ENCODE data around the gene CDH13.

CDH13 gene

DNA sequence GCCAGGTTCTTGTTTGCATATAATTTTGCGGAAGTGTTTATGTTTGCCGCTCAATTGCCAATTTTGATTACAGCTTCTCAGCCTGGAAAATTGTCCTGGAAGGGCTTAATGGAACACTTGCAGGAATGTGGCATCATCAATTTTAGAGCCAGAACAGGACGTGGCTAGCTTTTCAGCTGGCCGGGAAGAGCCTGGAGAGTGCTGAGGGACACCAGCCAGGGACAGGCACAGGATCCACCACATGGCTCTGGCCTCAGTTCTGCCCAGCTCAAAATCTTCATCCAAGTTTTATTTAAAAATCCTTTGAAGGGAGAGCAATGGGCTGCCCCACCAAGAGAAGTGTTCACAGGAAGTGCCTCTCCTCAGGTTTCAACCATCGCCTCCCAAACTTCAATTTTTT is 893.8 kb downstream of the CDH13 start:
- intact Hi-C loops (cut with DNase I; ENCODE audit: low total_unique reads) = no loop called here
- no peak for DNase-seq
- no peaks in the 10 kb centered on the region for H3K4me1 ChIP-seq
- H3K9me3 ChIP-seq = no peaks in the 10 kb centered on the region
- TF ChIP-seq, protein P1, sequence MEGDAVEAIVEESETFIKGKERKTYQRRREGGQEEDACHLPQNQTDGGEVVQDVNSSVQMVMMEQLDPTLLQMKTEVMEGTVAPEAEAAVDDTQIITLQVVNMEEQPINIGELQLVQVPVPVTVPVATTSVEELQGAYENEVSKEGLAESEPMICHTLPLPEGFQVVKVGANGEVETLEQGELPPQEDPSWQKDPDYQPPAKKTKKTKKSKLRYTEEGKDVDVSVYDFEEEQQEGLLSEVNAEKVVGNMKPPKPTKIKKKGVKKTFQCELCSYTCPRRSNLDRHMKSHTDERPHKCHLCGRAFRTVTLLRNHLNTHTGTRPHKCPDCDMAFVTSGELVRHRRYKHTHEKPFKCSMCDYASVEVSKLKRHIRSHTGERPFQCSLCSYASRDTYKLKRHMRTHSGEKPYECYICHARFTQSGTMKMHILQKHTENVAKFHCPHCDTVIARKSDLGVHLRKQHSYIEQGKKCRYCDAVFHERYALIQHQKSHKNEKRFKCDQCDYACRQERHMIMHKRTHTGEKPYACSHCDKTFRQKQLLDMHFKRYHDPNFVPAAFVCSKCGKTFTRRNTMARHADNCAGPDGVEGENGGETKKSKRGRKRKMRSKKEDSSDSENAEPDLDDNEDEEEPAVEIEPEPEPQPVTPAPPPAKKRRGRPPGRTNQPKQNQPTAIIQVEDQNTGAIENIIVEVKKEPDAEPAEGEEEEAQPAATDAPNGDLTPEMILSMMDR (IDR thresholded peaks at IDR 0.05) = no peak
- no peak overlapping the region for H3K27ac ChIP-seq
- H3K27me3 ChIP-seq = no peaks in the 10 kb centered on the region
- H3K36me3 ChIP-seq = no peaks in the 10 kb centered on the region
- H3K4me3 ChIP-seq = no peak overlapping the region

DNA sequence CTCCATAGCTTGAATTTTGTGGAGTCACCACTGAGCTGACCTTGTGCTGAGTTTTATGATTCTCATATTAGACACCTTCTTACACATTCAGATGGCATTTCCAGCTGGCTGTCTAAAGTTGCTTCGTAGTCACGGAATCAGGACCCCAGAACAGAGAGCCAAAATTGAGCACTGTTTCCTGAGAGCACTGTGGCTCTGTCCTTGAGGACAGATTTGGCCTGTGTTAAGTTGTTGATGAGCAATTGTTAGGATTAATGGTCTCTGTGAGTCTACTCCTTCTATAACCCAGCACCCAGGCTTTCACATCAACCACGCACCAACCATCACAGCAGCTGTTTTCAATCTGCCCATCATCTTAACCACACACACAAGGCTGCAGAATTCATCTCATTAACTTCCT is 903.5 kb downstream of the CDH13 start:
- H3K4me3 ChIP-seq = no peak overlapping the region
- no peaks in the 10 kb centered on the region for H3K36me3 ChIP-seq
- intact Hi-C loops (cut with DNase I; ENCODE audit: low total_unique reads) = no loop called here
- H3K4me1 ChIP-seq = no peaks in the 10 kb centered on the region
- DNase-seq = no peak
- H3K27me3 ChIP-seq = no peaks in the 10 kb centered on the region
- H3K9me3 ChIP-seq = no peaks in the 10 kb centered on the region
- TF ChIP-seq, protein P1 (IDR thresholded peaks at IDR 0.05) = no peak
- no peak overlapping the region for H3K27ac ChIP-seq

DNA sequence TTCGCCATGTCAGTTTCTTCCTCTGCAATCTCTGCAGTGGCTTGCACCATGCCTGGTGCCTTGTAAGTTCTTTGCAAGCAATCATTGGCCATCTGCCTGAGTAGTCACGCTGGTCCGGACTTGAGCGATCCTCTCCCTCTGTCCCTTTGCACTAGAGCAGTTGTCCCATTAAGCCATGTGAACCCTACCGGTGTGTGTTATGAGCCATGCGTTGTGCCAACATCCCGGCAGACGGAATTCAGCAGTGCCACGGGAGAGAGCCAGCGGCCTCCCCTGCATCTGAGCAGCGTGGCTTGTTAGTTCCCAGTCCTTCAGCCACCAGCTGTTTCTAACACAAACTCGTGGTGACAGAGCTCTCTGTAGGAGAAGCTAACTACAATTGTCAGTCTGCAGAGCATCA is 905.9 kb downstream of the CDH13 start:
- Histone ChIP-seq H3K9me3 (no peaks in the 10 kb centered on the region), H3K27me3 (no peaks in the 10 kb centered on the region), H3K36me3 (no peaks in the 10 kb centered on the region), H3K27ac (no peak overlapping the region), H3K4me1 (no peaks in the 10 kb centered on the region), H3K4me3 (no peak overlapping the region)
- TF ChIP-seq, protein P1 (IDR thresholded peaks at IDR 0.05) = no peak
- intact Hi-C loops (cut with DNase I; ENCODE audit: low total_unique reads) = no loop called here
- DNase-seq = no peak

- no peak for DNase-seq
- no peaks in the 10 kb centered on the region for H3K27me3 ChIP-seq
- no peak overlapping the region for H3K4me3 ChIP-seq
- H3K4me1 ChIP-seq = no peaks in the 10 kb centered on the region
- H3K9me3 ChIP-seq = no peaks in the 10 kb centered on the region
- TF ChIP-seq, protein P1 (IDR thresholded peaks at IDR 0.05) = no peak
- H3K27ac ChIP-seq = no peak overlapping the region
- no peaks in the 10 kb centered on the region for H3K36me3 ChIP-seq
- intact Hi-C loops (cut with DNase I; ENCODE audit: low total_unique reads) = no loop called here
These were observed 906.4 kb downstream of the CDH13 start for GRCh38 chr16:83533193-83533592.

DNA sequence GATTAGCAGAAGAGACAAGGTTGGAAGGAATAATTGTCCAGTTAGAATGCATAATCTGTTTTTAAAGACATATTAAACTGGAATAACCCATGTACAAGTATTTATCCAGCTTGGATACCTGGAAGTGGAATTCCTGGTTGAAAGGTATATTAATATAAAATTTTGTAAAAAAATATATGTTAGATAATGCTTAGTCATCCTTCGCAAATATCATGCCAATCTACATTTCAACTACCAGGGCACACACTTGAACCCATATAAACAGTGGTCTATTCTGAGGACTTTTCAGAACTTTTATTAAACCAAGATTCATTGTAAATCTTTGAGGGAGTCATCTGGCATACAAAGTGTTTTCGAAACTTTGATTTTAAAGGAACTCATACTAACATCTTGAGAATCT is 911.9 kb downstream of the CDH13 start:
- DNase-seq = no peak
- Histone ChIP-seq H3K9me3 (no peaks in the 10 kb centered on the region), H3K4me3 (no peak overlapping the region), H3K4me1 (no peaks in the 10 kb centered on the region), H3K27me3 (no peaks in the 10 kb centered on the region), H3K27ac (no peak overlapping the region), H3K36me3 (no peaks in the 10 kb centered on the region)
- TF ChIP-seq, protein P1 (IDR thresholded peaks at IDR 0.05) = no peak
- intact Hi-C loops (cut with DNase I; ENCODE audit: low total_unique reads) = no loop called here

Data from tibial artery (tissue), 4 donors.